GM18861 (cell line): Measurements from ENCODE around the gene LRRC4.
A peak's percentile ranks its signal among the peaks of the same experiment; 100 is the strongest.

Experiments used
- ATAC-seq: cut with Tn5 transposase; IDR thresholded peaks from one replicate; pipeline ENCODE4 v1.9.1; 2021; ENCODE audit not compliant: unreplicated experiment

Gene LRRC4

GRCh38 chr7:128032605-128033235 lies 1.5 kb upstream of the LRRC4 start:
- ATAC-seq: no peak

- peak; percentile 62 for ATAC-seq
Observed at GRCh38 chr7:128031901-128032604, 816 bp upstream of the LRRC4 start.

GRCh38 chr7:128030263-128030653 lies 979 bp downstream of the LRRC4 start:
- ATAC-seq: no peak

GRCh38 chr7:128029405-128029995 lies 1.7 kb downstream of the LRRC4 start:
- ATAC-seq: no peak

- ATAC-seq: no peak
Observed at GRCh38 chr7:128027485-128027980, 3.7 kb downstream of the LRRC4 start.

- ATAC-seq: no peak
Observed at GRCh38 chr7:128026551-128026950, 4.7 kb downstream of the LRRC4 start.

- no peak for ATAC-seq
Observed at GRCh38 chr7:128025819-128026218, 5.4 kb downstream of the LRRC4 start.

GRCh38 chr7:128025380-128025779 lies 5.9 kb downstream of the LRRC4 start:
- no peak for ATAC-seq

GRCh38 chr7:128024151-128024550 lies 7.1 kb downstream of the LRRC4 start:
- no peak for ATAC-seq

GRCh38 chr7:128022631-128023532 lies 8.4 kb downstream of the LRRC4 start:
- no peak for ATAC-seq

- no peak for ATAC-seq
Observed at GRCh38 chr7:128021366-128021765, 9.9 kb downstream of the LRRC4 start.

GRCh38 chr7:128020159-128020558 lies 11.1 kb downstream of the LRRC4 start:
- no peak for ATAC-seq

- ATAC-seq: no peak
Observed at GRCh38 chr7:128019288-128019687, 11.9 kb downstream of the LRRC4 start.

GRCh38 chr7:128017862-128018845 lies 13.1 kb downstream of the LRRC4 start:
- no peak for ATAC-seq

- ATAC-seq: no peak
Observed at GRCh38 chr7:128017460-128017859, 13.8 kb downstream of the LRRC4 start.

GRCh38 chr7:128014811-128015210 lies 16.4 kb downstream of the LRRC4 start:
- no peak for ATAC-seq

GRCh38 chr7:128011131-128011661 lies 20.0 kb downstream of the LRRC4 start:
- no peak for ATAC-seq

- ATAC-seq: no peak
Observed at GRCh38 chr7:128010391-128011127, 20.7 kb downstream of the LRRC4 start.

- no peak for ATAC-seq
Observed at GRCh38 chr7:128008744-128009143, 22.5 kb downstream of the LRRC4 start.
